ENCODE results near the gene SERPINA4. TPM values are rescaled to one million over a fixed set of nuclear protein-coding genes. Genes with fewer than 3 reads are reported as not detected.

SERPINA4 gene
- total and polyA plus RNA-seq, 3 experiments from 2014 or later: not detected

- H3K9me3 Mint-ChIP-seq: no peaks in the 10 kb centered on the region
- POLR2A ChIA-PET: no interaction called here
- Histone ChIP-seq H3K36me3 (ENCODE audit: insufficient read depth, low read length) (no peaks in the 10 kb centered on the region), H3K9me3 (ENCODE audit: low read length) (no peaks in the 10 kb centered on the region), H3K27ac (ENCODE audit: low read depth, low read length) (no peak overlapping the region), H3K4me3 (ENCODE audit: low read length) (no peak overlapping the region), H3K27me3 (ENCODE audit: insufficient read depth, low read length, poor library complexity, severe bottlenecking) (no peaks in the 10 kb centered on the region), H3K4me1 (ENCODE audit: insufficient read depth, low read length) (no peaks in the 10 kb centered on the region)
- peaks cover 3 to 11% of the 10 kb centered on the region in 2 donors for H3K27me3 Mint-ChIP-seq
- no peaks in the 10 kb centered on the region for H3K36me3 Mint-ChIP-seq
- H3K4me1 Mint-ChIP-seq: no peaks in the 10 kb centered on the region
- no peak for DNase-seq
- H3K27ac Mint-ChIP-seq: no peak overlapping the region
- CTCF ChIA-PET: no interaction called here
- H3K4me3 Mint-ChIP-seq: no peak overlapping the region
Observed at GRCh38 chr14:94594441-94594840, 33.2 kb downstream of the SERPINA4 start.

GRCh38 chr14:94595912-94596311, 34.7 kb downstream of the SERPINA4 start:
- H3K27ac ChIP-seq (ENCODE audit: low read depth, low read length): no peak overlapping the region
- Mint-ChIP-seq H3K27me3 (peaks cover 3 to 11% of the 10 kb centered on the region in 2 donors), H3K9me3 (no peaks in the 10 kb centered on the region), H3K4me3 (no peak overlapping the region), H3K27ac (peak overlapping the region in 1 of 8 donors; percentile 21), H3K4me1 (no peaks in the 10 kb centered on the region), H3K36me3 (no peaks in the 10 kb centered on the region)
- no peak for DNase-seq
- ChIA-PET POLR2A (no interaction called here), CTCF (no interaction called here)
- no peaks in the 10 kb centered on the region for H3K4me1 ChIP-seq (ENCODE audit: insufficient read depth, low read length)
- H3K9me3 ChIP-seq (ENCODE audit: low read length): no peaks in the 10 kb centered on the region
- no peak overlapping the region for H3K4me3 ChIP-seq (ENCODE audit: low read length)
- no peaks in the 10 kb centered on the region for H3K27me3 ChIP-seq (ENCODE audit: insufficient read depth, low read length, poor library complexity, severe bottlenecking)
- H3K36me3 ChIP-seq (ENCODE audit: insufficient read depth, low read length): no peaks in the 10 kb centered on the region

GRCh38 chr14:94596361-94596760, 35.1 kb downstream of the SERPINA4 start:
- H3K4me3 ChIP-seq (ENCODE audit: low read length): no peak overlapping the region
- Mint-ChIP-seq H3K4me3 (no peak overlapping the region), H3K27me3 (peaks cover 3 to 11% of the 10 kb centered on the region in 2 donors), H3K9me3 (no peaks in the 10 kb centered on the region), H3K27ac (no peak overlapping the region), H3K36me3 (no peaks in the 10 kb centered on the region), H3K4me1 (no peaks in the 10 kb centered on the region)
- H3K4me1 ChIP-seq (ENCODE audit: insufficient read depth, low read length): no peaks in the 10 kb centered on the region
- no peaks in the 10 kb centered on the region for H3K9me3 ChIP-seq (ENCODE audit: low read length)
- no peaks in the 10 kb centered on the region for H3K36me3 ChIP-seq (ENCODE audit: insufficient read depth, low read length)
- ChIA-PET POLR2A (no interaction called here), CTCF (no interaction called here)
- no peaks in the 10 kb centered on the region for H3K27me3 ChIP-seq (ENCODE audit: insufficient read depth, low read length, poor library complexity, severe bottlenecking)
- H3K27ac ChIP-seq (ENCODE audit: low read depth, low read length): no peak overlapping the region
- no peak for DNase-seq

- H3K27me3 Mint-ChIP-seq: peaks cover 3 to 11% of the 10 kb centered on the region in 2 donors
- POLR2A ChIA-PET: no interaction called here
- Histone ChIP-seq H3K9me3 (ENCODE audit: low read length) (no peaks in the 10 kb centered on the region), H3K36me3 (ENCODE audit: insufficient read depth, low read length) (no peaks in the 10 kb centered on the region), H3K27ac (ENCODE audit: low read depth, low read length) (no peak overlapping the region), H3K4me1 (ENCODE audit: insufficient read depth, low read length) (no peaks in the 10 kb centered on the region), H3K4me3 (ENCODE audit: low read length) (no peak overlapping the region), H3K27me3 (ENCODE audit: insufficient read depth, low read length, poor library complexity, severe bottlenecking) (no peaks in the 10 kb centered on the region)
- H3K36me3 Mint-ChIP-seq: no peaks in the 10 kb centered on the region
- DNase-seq: no peak
- CTCF ChIA-PET: interaction anchor here (2.0 kb wide), 1 partner anchor 49 kb away, joined by 4 read pairs; no protein-coding TSS in a partner anchor
- no peaks in the 10 kb centered on the region for H3K9me3 Mint-ChIP-seq
- no peaks in the 10 kb centered on the region for H3K4me1 Mint-ChIP-seq
- no peak overlapping the region for H3K4me3 Mint-ChIP-seq
- H3K27ac Mint-ChIP-seq: no peak overlapping the region
Observed at GRCh38 chr14:94597788-94598187, 36.5 kb downstream of the SERPINA4 start.

- Mint-ChIP-seq H3K4me3 (no peak overlapping the region), H3K4me1 (no peaks in the 10 kb centered on the region), H3K9me3 (no peaks in the 10 kb centered on the region), H3K27ac (no peak overlapping the region), H3K36me3 (no peaks in the 10 kb centered on the region), H3K27me3 (peaks cover 4 to 11% of the 10 kb centered on the region in 2 donors)
- no peak for DNase-seq
- Histone ChIP-seq H3K27ac (ENCODE audit: low read depth, low read length) (no peak overlapping the region), H3K27me3 (ENCODE audit: insufficient read depth, low read length, poor library complexity, severe bottlenecking) (no peaks in the 10 kb centered on the region), H3K4me3 (ENCODE audit: low read length) (no peak overlapping the region), H3K9me3 (ENCODE audit: low read length) (no peaks in the 10 kb centered on the region), H3K36me3 (ENCODE audit: insufficient read depth, low read length) (no peaks in the 10 kb centered on the region), H3K4me1 (ENCODE audit: insufficient read depth, low read length) (no peaks in the 10 kb centered on the region)
- ChIA-PET POLR2A (no interaction called here), CTCF (interaction anchor here (2.0 kb wide), 1 partner anchor 50 kb away, joined by 4 read pairs; no protein-coding TSS in a partner anchor)
Observed at GRCh38 chr14:94598506-94598815, 37.2 kb downstream of the SERPINA4 start.

GRCh38 chr14:94598816-94599655, 37.8 kb downstream of the SERPINA4 start:
- H3K27ac Mint-ChIP-seq: no peak overlapping the region

GRCh38 chr14:94599656-94600004, 38.4 kb downstream of the SERPINA4 start:
- Histone ChIP-seq H3K4me1 (ENCODE audit: insufficient read depth, low read length) (no peaks in the 10 kb centered on the region), H3K9me3 (ENCODE audit: low read length) (no peaks in the 10 kb centered on the region), H3K27ac (ENCODE audit: low read depth, low read length) (no peak overlapping the region), H3K36me3 (ENCODE audit: insufficient read depth, low read length) (no peaks in the 10 kb centered on the region), H3K4me3 (ENCODE audit: low read length) (no peak overlapping the region), H3K27me3 (ENCODE audit: insufficient read depth, low read length, poor library complexity, severe bottlenecking) (no peaks in the 10 kb centered on the region)
- no peak overlapping the region for H3K4me3 Mint-ChIP-seq
- no peaks in the 10 kb centered on the region for H3K4me1 Mint-ChIP-seq
- H3K27ac Mint-ChIP-seq: no peak overlapping the region
- H3K36me3 Mint-ChIP-seq: no peaks in the 10 kb centered on the region
- POLR2A ChIA-PET: no interaction called here
- no peaks in the 10 kb centered on the region for H3K9me3 Mint-ChIP-seq
- H3K27me3 Mint-ChIP-seq: peaks cover 5 to 8% of the 10 kb centered on the region in 2 donors
- DNase-seq: no peak
- CTCF ChIA-PET: interaction anchor here (2.0 kb wide), 1 partner anchor 51 kb away, joined by 4 read pairs; no protein-coding TSS in a partner anchor

More at GRCh38 chr14:94598816-94599655, 37.8 kb downstream of the SERPINA4 start:
- Histone ChIP-seq H3K27ac (ENCODE audit: low read depth, low read length) (no peak overlapping the region), H3K4me3 (ENCODE audit: low read length) (no peak overlapping the region), H3K27me3 (ENCODE audit: insufficient read depth, low read length, poor library complexity, severe bottlenecking) (no peaks in the 10 kb centered on the region), H3K4me1 (ENCODE audit: insufficient read depth, low read length) (no peaks in the 10 kb centered on the region), H3K36me3 (ENCODE audit: insufficient read depth, low read length) (no peaks in the 10 kb centered on the region), H3K9me3 (ENCODE audit: low read length) (no peaks in the 10 kb centered on the region)
- Mint-ChIP-seq H3K4me3 (peak overlapping the region in 1 of 7 donors; percentile 83), H3K4me1 (no peaks in the 10 kb centered on the region), H3K36me3 (no peaks in the 10 kb centered on the region), H3K9me3 (no peaks in the 10 kb centered on the region), H3K27me3 (peaks cover 5 to 11% of the 10 kb centered on the region in 2 donors)
- no peak for DNase-seq
- CTCF ChIA-PET: interaction anchor here (2.0 kb wide), 1 partner anchor 51 kb away, joined by 4 read pairs; no protein-coding TSS in a partner anchor
- POLR2A ChIA-PET: no interaction called here

GRCh38 chr14:94600148-94600545, 38.9 kb downstream of the SERPINA4 start:
- Histone ChIP-seq H3K27ac (ENCODE audit: low read depth, low read length) (no peak overlapping the region), H3K27me3 (ENCODE audit: insufficient read depth, low read length, poor library complexity, severe bottlenecking) (no peaks in the 10 kb centered on the region), H3K36me3 (ENCODE audit: insufficient read depth, low read length) (no peaks in the 10 kb centered on the region), H3K4me1 (ENCODE audit: insufficient read depth, low read length) (no peaks in the 10 kb centered on the region), H3K9me3 (ENCODE audit: low read length) (no peaks in the 10 kb centered on the region), H3K4me3 (ENCODE audit: low read length) (no peak overlapping the region)
- H3K9me3 Mint-ChIP-seq: no peaks in the 10 kb centered on the region
- peaks cover 4 to 8% of the 10 kb centered on the region in 2 donors for H3K27me3 Mint-ChIP-seq
- POLR2A ChIA-PET: no interaction called here
- CTCF ChIA-PET: no interaction called here
- H3K4me3 Mint-ChIP-seq: no peak overlapping the region
- DNase-seq: no peak
- H3K4me1 Mint-ChIP-seq: no peaks in the 10 kb centered on the region
- H3K27ac Mint-ChIP-seq: no peak overlapping the region
- no peaks in the 10 kb centered on the region for H3K36me3 Mint-ChIP-seq
